Aorta (tissue), 5 donors: ENCODE data around the gene POLA1. TPM values are rescaled to one million over a fixed set of nuclear protein-coding genes. Genes with fewer than 3 reads are reported as not detected.

Experiments used
- ATAC-seq: fragments of 200-7000 bp; cut with Tn5 transposase; one replicate; pipeline ENCODE4 v1.9.1; 2022; ENCODE audit warnings: moderate library complexity; ENCODE audit not compliant: low FRiP score
- DNase-seq, 2 donors: peaks; one replicate each; pipeline ENCODE4 v3.0.0-alpha.2; 2020
- H3K27ac ChIP-seq, 2 donors: one replicate each; pipeline ENCODE4 v1.5.1; 2013; ENCODE audit warnings: low read length in 2 of 2, mild to moderate bottlenecking in 2 of 2, moderate library complexity in 2 of 2, control low read depth in 1 of 2, inconsistent platforms in 1 of 2, low read depth in 1 of 2
- H3K27me3 ChIP-seq, 2 donors: one replicate each; pipeline ENCODE4 v1.6.1; 2013; ENCODE audit warnings: control low read depth in 1 of 2, low read length in 1 of 2, mild to moderate bottlenecking in 1 of 2, moderate library complexity in 1 of 2; ENCODE audit not compliant: insufficient read depth in 2 of 2, control insufficient read depth in 1 of 2
- H3K36me3 ChIP-seq, 2 donors: one replicate each; pipeline ENCODE4 v1.6.1; 2013; ENCODE audit warnings: control low read depth in 1 of 2, low read length in 1 of 2, mild to moderate bottlenecking in 1 of 2; ENCODE audit not compliant: insufficient read depth in 2 of 2, control insufficient read depth in 1 of 2
- H3K4me1 ChIP-seq, 2 donors: one replicate each; pipeline ENCODE4 v1.6.1; 2013; ENCODE audit warnings: low read length in 2 of 2, control low read depth in 1 of 2, mild to moderate bottlenecking in 1 of 2, moderate library complexity in 1 of 2; ENCODE audit not compliant: insufficient read depth in 2 of 2, control insufficient read depth in 1 of 2
- H3K4me3 ChIP-seq, 2 donors: one replicate each; pipeline ENCODE4 v1.5.1; 2013; ENCODE audit warnings: low read length in 2 of 2, control low read depth in 1 of 2, mild to moderate bottlenecking in 1 of 2
- H3K9me3 ChIP-seq: one replicate; pipeline ENCODE4 v1.6.1; 2013; ENCODE audit warnings: mild to moderate bottlenecking, low read length; ENCODE audit not compliant: control insufficient read depth
- WGBS, 2 donors: extraction: QIAGEN DNeasy Blood & Tissue Kit; methylation state at CpG; one replicate each; pipeline ENCODE4 v1.1.7; 2013; 5-methylcytosine and 5-hydroxymethylcytosine counted together
- intact Hi-C, 2 donors: fragments of 100-400 bp; cut with DNase I; formaldehyde crosslinking; loops; one replicate each; pipeline versions ENCODE4 v1.14.2 to v1.15.0; 2022
- polyA plus RNA-seq, 2 donors: library from polyadenylated mRNA; stranded (reverse); fragments of 200-250 nt; gene quantifications; one replicate each; pipeline ENCODE4 v1.2.3, GENCODE V29; 2013
- total RNA-seq, 2 donors: library from RNA; stranded (reverse); fragmentation: NEBNext Ultra II Directional; extraction: Animal tissue kit (Norgen Biotek cat#: 25700); gene quantifications; one replicate each; pipeline ENCODE4 v1.2.1, GENCODE V29; 2021
- donor health status: healthy with polysubstance abuse.
- donor health status: Bipolar disorder and iron deficiency.
- donor health status: DM: no; HTN: no; CAD: no.
- donor health status: DM: no; HTN: no; CAD: no.
- donor health status: DM: yes; HTN: yes; CAD: no.

Gene POLA1
- total and polyA plus RNA-seq, 4 donors = 1.6 to 15.6 (median 6.7) TPM

- Histone ChIP-seq H3K9me3 (no peaks in the 10 kb centered on the region), H3K27ac (no peak overlapping the region), H3K27me3 (peaks cover 0 to 1% of the 10 kb centered on the region in 2 donors), H3K4me1 (no peaks in the 10 kb centered on the region), H3K4me3 (peak overlapping the region; percentile 5 to 36), H3K36me3 (no peaks in the 10 kb centered on the region)
- WGBS, 2 donors = 1 to 25% methylated on average over 97 to 105 of the region's 105 CpGs
- ATAC-seq = no peak
- DNase-seq = no peak
- intact Hi-C loops = no loop called here
These were observed 319.3 kb downstream of the POLA1 start for GRCh38 chrX:25012793-25013631.

- 7 to 24% methylated on average over 35 to 44 of the region's 44 CpGs for WGBS, 2 donors
These were observed 320.1 kb downstream of the POLA1 start for GRCh38 chrX:25013632-25014365.

GRCh38 chrX:25014366-25014838 is 320.7 kb downstream of the POLA1 start:
- DNase-seq (no peak), ATAC-seq (no peak)
- WGBS, 2 donors = 46 to 58% methylated on average over 19 of the region's 19 CpGs
- Histone ChIP-seq H3K4me1 (no peaks in the 10 kb centered on the region), H3K9me3 (no peaks in the 10 kb centered on the region), H3K4me3 (no peak overlapping the region), H3K27ac (no peak overlapping the region), H3K36me3 (no peaks in the 10 kb centered on the region), H3K27me3 (peaks cover 0 to 1% of the 10 kb centered on the region in 2 donors)
- intact Hi-C loops = no loop called here

More at GRCh38 chrX:25013632-25014365, 320.1 kb downstream of the POLA1 start:
- ATAC-seq (no peak), DNase-seq (no peak)
- Histone ChIP-seq H3K27ac (no peak overlapping the region), H3K4me3 (peak overlapping the region in 1 of 2 donors; percentile 5), H3K27me3 (peaks cover 0 to 1% of the 10 kb centered on the region in 2 donors), H3K36me3 (no peaks in the 10 kb centered on the region), H3K4me1 (no peaks in the 10 kb centered on the region), H3K9me3 (no peaks in the 10 kb centered on the region)
- intact Hi-C loops = no loop called here

- Histone ChIP-seq H3K9me3 (no peaks in the 10 kb centered on the region), H3K27me3 (peaks cover 0 to 1% of the 10 kb centered on the region in 2 donors), H3K27ac (no peak within 1 kb of the TSS), H3K4me3 (no peak within 1 kb of the TSS), H3K36me3 (no peaks in the 10 kb centered on the region), H3K4me1 (no peaks in the 10 kb centered on the region)
- intact Hi-C loops = no loop called here
- DNase-seq (peak in 1 of 2 donors; percentile 64), ATAC-seq (peak; percentile 30)
- 10 to 27% methylated on average over 58 of the region's 58 CpGs for WGBS, 2 donors
These were observed 322.0 kb downstream of the POLA1 start, which contains the start of gene ARX for GRCh38 chrX:25015486-25016360. Gene ARX (minus strand): TSS chrX:25015965. CDS start chrX:25015737, 228 bp downstream.

GRCh38 chrX:25016361-25016671 is 322.6 kb downstream of the POLA1 start:
- 41 to 46% methylated on average over 20 of the region's 20 CpGs for WGBS, 2 donors
- intact Hi-C loops = no loop called here
- Histone ChIP-seq H3K27ac (no peak overlapping the region), H3K27me3 (peaks cover 0 to 1% of the 10 kb centered on the region in 2 donors), H3K9me3 (no peaks in the 10 kb centered on the region), H3K4me1 (no peaks in the 10 kb centered on the region), H3K36me3 (no peaks in the 10 kb centered on the region), H3K4me3 (no peak overlapping the region)
- no peak for ATAC-seq
- DNase-seq = no peak

GRCh38 chrX:25016938-25017598 is 323.4 kb downstream of the POLA1 start:
- Histone ChIP-seq H3K9me3 (no peaks in the 10 kb centered on the region), H3K27me3 (peaks cover 0 to 1% of the 10 kb centered on the region in 2 donors), H3K36me3 (no peaks in the 10 kb centered on the region), H3K27ac (no peak overlapping the region), H3K4me1 (no peaks in the 10 kb centered on the region), H3K4me3 (no peak overlapping the region)
- no peak for DNase-seq
- no peak for ATAC-seq
- 35 to 37% methylated on average over 17 of the region's 17 CpGs for WGBS, 2 donors
- intact Hi-C loops = no loop called here

- no peak for DNase-seq
- H3K4me1 ChIP-seq = no peaks in the 10 kb centered on the region
- H3K36me3 ChIP-seq = no peaks in the 10 kb centered on the region
- intact Hi-C loops = no loop called here
- H3K9me3 ChIP-seq = no peaks in the 10 kb centered on the region
- no peak for ATAC-seq
- H3K27me3 ChIP-seq = peaks cover 0 to 1% of the 10 kb centered on the region in 2 donors
- H3K4me3 ChIP-seq = no peak overlapping the region
- no peak overlapping the region for H3K27ac ChIP-seq
- WGBS, 2 donors = 4 to 16% methylated on average over 32 of the region's 32 CpGs
These were observed 324.0 kb downstream of the POLA1 start for GRCh38 chrX:25017667-25018247.
